Heart right ventricle (tissue), 16 donors: ENCODE data around the gene DDIT3. TPM values are rescaled to one million over a fixed set of nuclear protein-coding genes. Genes with fewer than 3 reads are reported as not detected.
A peak's percentile ranks its signal among the peaks of the same experiment; 100 is the strongest.
"Not testable (repeated sequence)": the region's sequence is repeated elsewhere in the genome, so short reads cannot be mapped to it uniquely, and the experiment has no call there.

Experiments
- ATAC-seq, 8 donors: fragments of 200-7000 bp; cut with Tn5 transposase; one replicate each; pipeline ENCODE4 v1.9.1; 2020; ENCODE audit warnings: mild to moderate bottlenecking in 8 of 8, moderate library complexity in 8 of 8, moderate number of reproducible peaks in 1 of 8
- DNase-seq, 2 donors: peaks; one replicate each; pipeline ENCODE4 v3.0.0-alpha.2; 2020
- H3K27ac ChIP-seq, 10 donors: fragments of 200-600 bp; sonication (generic) in 2 of 10; one replicate each; pipeline versions ENCODE4 v1.5.0 to v1.8.0; 2020 to 2022; ENCODE audit warnings: mild to moderate bottlenecking in 3 of 10
- H3K27me3 ChIP-seq, 7 donors: fragments of 200-600 bp; one replicate each; pipeline ENCODE4 v1.8.0; 2021 to 2022; ENCODE audit warnings: mild to moderate bottlenecking in 2 of 7
- H3K36me3 ChIP-seq, 9 donors: fragments of 200-600 bp; sonication (generic) in 1 of 9; one replicate each; pipeline versions ENCODE4 v1.5.0 to v1.8.0; 2020 to 2022; ENCODE audit warnings: mild to moderate bottlenecking in 2 of 9
- H3K4me1 ChIP-seq, 9 donors: fragments of 200-600 bp; sonication (generic) in 1 of 9; one replicate each; pipeline versions ENCODE4 v1.5.0 to v1.8.0; 2020 to 2022; ENCODE audit warnings: mild to moderate bottlenecking in 4 of 9
- H3K4me3 ChIP-seq, 10 donors: fragments of 200-600 bp; sonication (generic) in 2 of 10; one replicate each; pipeline versions ENCODE4 v1.5.0 to v1.8.0; 2020 to 2022; ENCODE audit warnings: mild to moderate bottlenecking in 7 of 10, moderate library complexity in 2 of 10
- H3K9me3 ChIP-seq, 11 donors: fragments of 200-600 bp in 10 of 11; sonication (generic) in 2 of 11; one replicate each; pipeline versions ENCODE4 v1.5.0 to v1.8.0; 2013 to 2022; ENCODE audit warnings: mild to moderate bottlenecking in 2 of 11, control low read depth in 1 of 11, moderate library complexity in 1 of 11
- WGBS, 2 donors: extraction: QIAGEN DNeasy Blood & Tissue Kit; methylation state at CpG; one replicate each; pipeline ENCODE4 v1.1.7; 2013; ENCODE audit warnings: inconsistent platforms in 1 of 2; 5-methylcytosine and 5-hydroxymethylcytosine counted together
- intact Hi-C, 10 donors: fragments of 100-400 bp; cut with DNase I; formaldehyde crosslinking; loops; one replicate each; pipeline versions ENCODE4 v1.11.1 to v1.14.2; 2022
- polyA plus RNA-seq, 2 donors: library from polyadenylated mRNA; stranded (reverse); fragments of 200-250 nt; gene quantifications; one replicate each; pipeline ENCODE4 v1.2.3, GENCODE V29; 2013
- total RNA-seq, 10 donors: library from RNA; stranded (reverse); fragmentation: NEBNext Ultra II Directional in 3 of 10; extraction: Animal tissue kit (Norgen Biotek cat#: 25700) in 3 of 10; gene quantifications; one replicate each; pipeline versions ENCODE4 v1.2.1 to v1.2.4, GENCODE V29; 2021 to 2023
- TF ChIP-seq, protein P1 (sequence below), 9 donors: fragments of 200-600 bp; sonication (generic) in 2 of 9; IDR thresholded peaks; one replicate each; pipeline versions ENCODE4 v1.5.0 to v1.8.0; 2021 to 2022; ENCODE audit warnings: antibody characterized with exemption in 9 of 9, mild to moderate bottlenecking in 5 of 9, moderate library complexity in 1 of 9
- donor health status: Arrhythmogenic right ventricular cardiomyopathy.
- donor health status: ischemic (EF 13 %, LVEDD 7.1; RV severe dilation, severe dysfunction).
- donor health status: healthy with polysubstance abuse.
- donor health status: DM: no; HTN: yes; CAD: no.
- donor health status: DM: no; HTN: no; CAD: no.
- donor health status: ischemic (EF 25% LVEDD 6.9; RV normal size, moderate dysfunction).
- donor health status: ischemic (EF 25% LVEDD 5.7; RV mildly dilated, moderate dysfunction).
- donor health status: healthy.
- donor health status: DM: yes; HTN: yes; CAD: no.
- donor health status: Ischemic cardiomyopathy.
- donor health status: ischemic (EF 35%, LVEDD 5.7; RV mildly dilated, moderate dysfunction).
- donor health status: nonischemic (EF 11% LVEDD 7.7; RV severe dilation, severe dysfunction).
- donor health status: DM: yes; HTN: yes; CAD: no.
- donor health status: PGD.
- donor health status: ischemic (EF 29% LVEDD 5.4; RV normal size, mild dysfunction).
- donor health status: nonischemic (EF 23%, LVEDD 6.1; RV moderate dilation, normal function).

Gene DDIT3
- total and polyA plus RNA-seq, 12 donors, result 11.2 to 106 (median 24.9) TPM

DNA sequence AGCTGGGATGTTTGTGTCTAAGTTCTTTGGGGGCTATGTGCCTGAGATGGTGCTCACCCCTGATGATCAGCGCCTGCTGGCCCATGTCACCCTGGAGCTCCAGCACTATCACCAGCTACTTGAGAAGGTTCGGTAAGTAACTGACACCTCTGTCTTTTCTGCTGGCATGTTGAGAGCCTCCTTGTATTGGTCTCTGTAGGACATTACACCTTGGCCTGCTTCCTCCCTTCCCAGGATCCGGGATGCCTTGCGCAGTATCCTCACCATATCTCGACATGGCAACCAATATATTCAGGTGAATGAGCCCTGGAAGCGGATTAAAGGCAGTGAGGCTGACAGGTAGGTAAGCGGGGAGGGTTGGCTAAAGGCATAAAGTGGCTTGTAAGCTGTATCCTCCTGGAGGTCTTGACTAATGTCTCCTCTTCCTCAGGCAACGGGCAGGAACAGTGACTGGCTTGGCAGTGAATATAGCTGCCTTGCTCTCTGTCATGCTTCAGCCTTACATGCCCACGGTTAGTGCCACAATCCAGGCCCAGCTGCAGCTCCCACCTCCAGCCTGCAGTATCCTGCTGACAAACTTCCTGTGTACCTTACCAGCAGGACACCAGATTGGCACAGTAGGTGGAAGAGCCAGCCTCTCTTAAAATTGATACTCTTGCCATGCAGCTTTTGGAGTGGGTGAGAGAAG, 5.5 kb downstream of the DDIT3 start:
- 78 to 83% methylated on average over 9 of the region's 9 CpGs for WGBS, 2 donors

DNA sequence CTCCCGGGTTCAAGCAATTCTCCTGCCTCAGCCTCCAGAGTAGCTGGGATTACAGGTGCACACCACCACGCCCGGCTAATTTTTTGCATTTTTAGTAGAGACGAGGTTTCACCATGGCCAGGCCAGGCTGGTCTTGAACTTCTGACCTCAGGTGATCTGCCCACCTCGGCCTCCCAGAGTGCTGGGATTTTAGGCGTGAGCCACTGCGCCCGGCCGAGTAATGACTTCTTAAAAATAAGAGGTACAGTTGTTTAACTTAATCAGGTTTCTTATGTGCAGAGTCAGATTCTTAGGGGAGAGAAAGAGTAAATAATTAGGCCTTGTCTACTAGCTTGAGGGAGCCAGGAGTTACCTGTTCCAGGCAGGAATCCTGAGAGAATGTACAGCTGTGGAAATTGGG, 6.1 kb downstream of the DDIT3 start:
- DNase-seq, ATAC-seq, H3K27ac ChIP-seq, H3K9me3 ChIP-seq, H3K4me3 ChIP-seq, H3K27me3 ChIP-seq: not testable (repeated sequence)
- 96 to 97% methylated on average over 9 of the region's 9 CpGs for WGBS, 2 donors
- peaks cover 8 to 48% (median 29%) of the 10 kb centered on the region in 9 donors for H3K4me1 ChIP-seq
- peaks cover 0 to 94% (median 64%) of the 10 kb centered on the region in 9 donors for H3K36me3 ChIP-seq
- intact Hi-C loops, result loop anchor here in 1 of 10 donors (2.0 kb wide), 1 partner anchor 25 kb away; the partner anchor contains the start of gene MARS1

More for the DNA sequence above, 5.5 kb downstream of the DDIT3 start:
- DNase-seq (no peak), ATAC-seq (no peak)
- Histone ChIP-seq H3K4me3 (no peak overlapping the region), H3K9me3 (no peaks in the 10 kb centered on the region), H3K27me3 (no peaks in the 10 kb centered on the region), H3K4me1 (peaks cover 8 to 52% (median 34%) of the 10 kb centered on the region in 9 donors), H3K36me3 (peaks cover 0 to 88% (median 64%) of the 10 kb centered on the region in 9 donors), H3K27ac (peak overlapping the region in 1 of 10 donors; percentile 33)
- TF ChIP-seq, protein P1, sequence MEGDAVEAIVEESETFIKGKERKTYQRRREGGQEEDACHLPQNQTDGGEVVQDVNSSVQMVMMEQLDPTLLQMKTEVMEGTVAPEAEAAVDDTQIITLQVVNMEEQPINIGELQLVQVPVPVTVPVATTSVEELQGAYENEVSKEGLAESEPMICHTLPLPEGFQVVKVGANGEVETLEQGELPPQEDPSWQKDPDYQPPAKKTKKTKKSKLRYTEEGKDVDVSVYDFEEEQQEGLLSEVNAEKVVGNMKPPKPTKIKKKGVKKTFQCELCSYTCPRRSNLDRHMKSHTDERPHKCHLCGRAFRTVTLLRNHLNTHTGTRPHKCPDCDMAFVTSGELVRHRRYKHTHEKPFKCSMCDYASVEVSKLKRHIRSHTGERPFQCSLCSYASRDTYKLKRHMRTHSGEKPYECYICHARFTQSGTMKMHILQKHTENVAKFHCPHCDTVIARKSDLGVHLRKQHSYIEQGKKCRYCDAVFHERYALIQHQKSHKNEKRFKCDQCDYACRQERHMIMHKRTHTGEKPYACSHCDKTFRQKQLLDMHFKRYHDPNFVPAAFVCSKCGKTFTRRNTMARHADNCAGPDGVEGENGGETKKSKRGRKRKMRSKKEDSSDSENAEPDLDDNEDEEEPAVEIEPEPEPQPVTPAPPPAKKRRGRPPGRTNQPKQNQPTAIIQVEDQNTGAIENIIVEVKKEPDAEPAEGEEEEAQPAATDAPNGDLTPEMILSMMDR (IDR thresholded peaks at IDR 0.05), result no peak
- intact Hi-C loops, result loop anchor here in 2 of 10 donors (2.0 to 5.0 kb wide), 2 partner anchors 26 to 228 kb away; partner anchors contain the start of gene MARS1 (in 1 of the 2)

DNA sequence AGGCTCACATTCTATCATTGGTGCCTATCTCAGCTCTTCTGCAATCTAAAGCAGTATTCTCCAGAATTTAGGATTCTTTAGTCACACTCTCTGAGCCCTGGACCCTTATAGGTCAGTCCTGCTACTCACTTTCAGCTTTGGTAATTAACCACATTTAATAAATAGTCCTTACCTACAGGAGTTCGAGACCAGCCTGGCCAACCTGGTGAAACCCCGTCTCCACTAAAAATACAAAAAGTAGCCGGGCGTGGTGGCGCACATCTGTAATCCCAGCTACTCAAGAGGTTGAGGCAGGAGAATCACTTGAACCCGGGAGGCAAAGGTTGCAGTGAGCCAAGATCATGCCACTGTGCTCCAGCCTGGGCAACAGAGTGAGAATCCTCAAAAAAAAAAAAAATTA, 6.6 kb downstream of the DDIT3 start:
- intact Hi-C loops, result loop anchor here in 1 of 10 donors (2.0 kb wide), 1 partner anchor 25 kb away; the partner anchor contains the start of gene MARS1
- not testable (repeated sequence) for H3K27me3 ChIP-seq, DNase-seq, H3K27ac ChIP-seq, ATAC-seq, H3K9me3 ChIP-seq, H3K4me3 ChIP-seq
- WGBS, 2 donors, result 94 to 95% methylated on average over 6 of the region's 6 CpGs
- H3K36me3 ChIP-seq, result peaks cover 0 to 100% (median 64%) of the 10 kb centered on the region in 9 donors
- peaks cover 4 to 43% (median 24%) of the 10 kb centered on the region in 9 donors for H3K4me1 ChIP-seq

DNA sequence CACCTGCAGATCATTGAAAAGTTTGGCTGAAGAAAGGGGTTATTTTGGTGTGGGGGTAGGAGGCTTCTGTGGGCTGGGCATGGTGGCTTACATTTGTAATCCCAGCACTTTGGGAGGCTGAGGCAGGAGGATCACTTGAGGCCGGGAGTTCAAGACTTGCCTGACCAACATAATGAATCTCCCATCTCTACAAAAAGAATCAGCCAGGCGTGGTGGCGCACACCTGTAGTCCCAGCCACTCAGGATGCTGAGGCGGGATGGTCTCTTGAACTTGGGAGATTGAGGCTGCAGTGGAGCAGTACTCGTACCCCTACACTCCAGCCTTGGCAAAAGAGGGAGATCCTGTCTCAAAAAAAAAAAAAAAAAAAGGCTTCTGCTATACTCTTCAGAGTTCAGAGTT, 7.0 kb downstream of the DDIT3 start:
- WGBS, 2 donors, result 97 to 98% methylated on average over 5 of the region's 5 CpGs
- no peak overlapping the region for H3K4me3 ChIP-seq
- ATAC-seq, result no peak
- DNase-seq, result no peak
- H3K4me1 ChIP-seq, result peaks cover 0 to 39% (median 19%) of the 10 kb centered on the region in 9 donors
- TF ChIP-seq, protein P1 (IDR thresholded peaks at IDR 0.05), result no peak
- intact Hi-C loops, result no loop called here
- H3K36me3 ChIP-seq, result peaks cover 0 to 97% (median 64%) of the 10 kb centered on the region in 9 donors
- H3K27ac ChIP-seq, result no peak overlapping the region
- H3K27me3 ChIP-seq, result no peaks in the 10 kb centered on the region
- no peaks in the 10 kb centered on the region for H3K9me3 ChIP-seq

DNA sequence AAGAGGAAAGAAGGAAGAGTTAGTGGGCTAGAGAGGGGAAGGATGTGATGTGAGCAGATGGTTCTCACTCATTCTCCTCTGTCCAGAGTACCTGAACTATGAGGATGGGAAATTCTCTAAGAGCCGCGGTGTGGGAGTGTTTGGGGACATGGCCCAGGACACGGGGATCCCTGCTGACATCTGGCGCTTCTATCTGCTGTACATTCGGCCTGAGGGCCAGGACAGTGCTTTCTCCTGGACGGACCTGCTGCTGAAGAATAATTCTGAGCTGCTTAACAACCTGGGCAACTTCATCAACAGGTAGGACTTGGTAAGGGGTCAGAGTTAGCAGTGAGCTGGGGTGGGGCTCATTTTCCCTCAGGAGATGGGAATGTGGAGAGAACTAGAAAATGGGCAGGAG, 7.6 kb downstream of the DDIT3 start:
- no peak for DNase-seq
- no peak for ATAC-seq
- no peak overlapping the region for H3K27ac ChIP-seq
- no peaks in the 10 kb centered on the region for H3K9me3 ChIP-seq
- no peak overlapping the region for H3K4me3 ChIP-seq
- intact Hi-C loops, result no loop called here
- peaks cover 0 to 33% (median 13%) of the 10 kb centered on the region in 9 donors for H3K4me1 ChIP-seq
- no peaks in the 10 kb centered on the region for H3K27me3 ChIP-seq
- WGBS, 2 donors, result 83 to 85% methylated on average over 6 of the region's 6 CpGs
- TF ChIP-seq, protein P1 (IDR thresholded peaks at IDR 0.05), result no peak
- peaks cover 0 to 95% (median 58%) of the 10 kb centered on the region in 9 donors for H3K36me3 ChIP-seq
